HepG2 (cell line): Measurements from ENCODE around the gene RMI2. TPM values are rescaled to one million over a fixed set of nuclear protein-coding genes. Genes with fewer than 3 reads are reported as not detected.

Experiments used
- HNRNPUL1 ChIP-seq: fragments of 200-400 bp; formaldehyde crosslinking; IDR thresholded peaks from 2 replicates; pipeline ENCODE4 v1.6.1; 2017; ENCODE audit warnings: low read depth, mild to moderate bottlenecking, low read length, moderate library complexity
- HOXA9 ChIP-seq: sonication (generic); formaldehyde crosslinking; IDR thresholded peaks from 2 replicates; pipeline ENCODE4 v1.8.1; 2022; ENCODE audit warnings: missing genetic modification reagents, mild to moderate bottlenecking, moderate library complexity, borderline replicate concordance
- KLF6 ChIP-seq: IDR thresholded peaks from 2 replicates; pipeline ENCODE4 v1.8.0; 2016; ENCODE audit warnings: missing biosample characterization, missing genetic modification reagents
- MLXIP ChIP-seq: sonication (generic); formaldehyde crosslinking; IDR thresholded peaks from 2 replicates; pipeline ENCODE4 v1.9.0; 2021; ENCODE audit warnings: missing genetic modification reagents, borderline replicate concordance
- MXD4 ChIP-seq: IDR thresholded peaks from 2 replicates; pipeline ENCODE4 v1.6.1; 2016; ENCODE audit warnings: mild to moderate bottlenecking, missing biosample characterization, missing genetic modification reagents
- NR2F1 ChIP-seq, 2 experiments: fragments of 450-650 bp in 1 of 2; formaldehyde crosslinking in 1 of 2; IDR thresholded peaks; 2 replicates each; pipeline versions ENCODE4 v1.5.0 to v1.6.1; 2016 to 2020; ENCODE audit warnings: mild to moderate bottlenecking in 1 of 2, missing compliant biosample characterization in 1 of 2, missing genetic modification reagents in 1 of 2, moderate library complexity in 1 of 2
- PLRG1 ChIP-seq: fragments of 450-650 bp; conservative IDR thresholded peaks from 2 replicates; pipeline ENCODE4 v1.6.1; 2016
- ZBTB38 ChIP-seq: sonication (generic); formaldehyde crosslinking; IDR thresholded peaks from 2 replicates; pipeline ENCODE4 v1.5.1; 2020; ENCODE audit warnings: mild to moderate bottlenecking, missing genetic modification reagents
- ZNF263 ChIP-seq: sonication (generic); formaldehyde crosslinking; IDR thresholded peaks from 2 replicates; pipeline ENCODE4 v1.4.0; 2020; ENCODE audit warnings: missing genetic modification reagents
- ZNF432 ChIP-seq: sonication (generic); formaldehyde crosslinking; IDR thresholded peaks from 2 replicates; pipeline ENCODE4 v1.5.0; 2020; ENCODE audit warnings: missing genetic modification reagents, mild to moderate bottlenecking, borderline replicate concordance
- ZNF547 ChIP-seq: sonication (generic); formaldehyde crosslinking; IDR thresholded peaks from 2 replicates; pipeline ENCODE4 v1.5.1; 2020; ENCODE audit warnings: mild to moderate bottlenecking, missing genetic modification reagents
- ZNF552 ChIP-seq: sonication (generic); formaldehyde crosslinking; IDR thresholded peaks from 2 replicates; pipeline ENCODE4 v1.9.0; 2022; ENCODE audit warnings: missing genetic modification reagents, mild to moderate bottlenecking, borderline replicate concordance
- ZNF746 ChIP-seq: sonication (generic); formaldehyde crosslinking; IDR thresholded peaks from 2 replicates; pipeline ENCODE4 v1.8.0; 2022; ENCODE audit warnings: mild to moderate bottlenecking, missing genetic modification reagents
- ZNF770 ChIP-seq: sonication (generic); formaldehyde crosslinking; IDR thresholded peaks from 2 replicates; pipeline ENCODE4 v1.5.0; 2020; ENCODE audit warnings: mild to moderate bottlenecking, missing genetic modification reagents
- ZNF780A ChIP-seq: sonication (generic); formaldehyde crosslinking; IDR thresholded peaks from 2 replicates; pipeline ENCODE4 v1.8.0; 2022; ENCODE audit warnings: mild to moderate bottlenecking, missing genetic modification reagents, moderate library complexity
- ZSCAN31 ChIP-seq: sonication (generic); formaldehyde crosslinking; IDR thresholded peaks from 2 replicates; pipeline ENCODE4 v1.5.0; 2020; ENCODE audit warnings: low read depth, mild to moderate bottlenecking, missing genetic modification reagents
- polyA plus RNA-seq, 8 experiments: library from polyadenylated mRNA; depleted of rRNA in 3 of 8; stranded (reverse) in 7 of 8; unstranded in 1 of 8; fragments of >200 nt; fragmentation: Illumina TruSeq in 4 of 8; extraction: Trizol in 4 of 8; gene quantifications; 2 replicates each; pipeline versions ENCODE4 v1.2.1 to v1.2.3, GENCODE V29; 2011 to 2016; ENCODE audit warnings: low read depth in 4 of 8, missing spikeins in 1 of 8, mixed read lengths in 1 of 8; ENCODE audit not compliant: insufficient read depth in 1 of 8
- total RNA-seq, 5 experiments: library from RNA; depleted of rRNA; stranded (reverse); fragments of >200 nt; fragmentation: Illumina TruSeq; extraction: Trizol; gene quantifications; 2 replicates each; pipeline ENCODE4 v1.2.3, GENCODE V29; 2016; ENCODE audit warnings: low read depth in 1 of 5
- TF ChIP-seq, protein P1 (sequence below): sonication (generic); formaldehyde crosslinking; IDR thresholded peaks from 2 replicates; pipeline ENCODE4 v1.4.0; 2020; ENCODE audit warnings: missing genetic modification reagents, borderline replicate concordance
- TF ChIP-seq, protein P2 (sequence below): sonication (generic); formaldehyde crosslinking; IDR thresholded peaks from 2 replicates; pipeline ENCODE4 v1.8.0; 2022; ENCODE audit warnings: mild to moderate bottlenecking, missing genetic modification reagents

The RMI2 gene
- total and polyA plus RNA-seq, 2 of the 13 experiments (the other 11 are each of a cell fraction or from before 2014, with no cell fraction given) = 24.5 to 55.7 TPM

GRCh38 chr16:11356573-11357331 lies 11.5 kb downstream of the RMI2 start (continued):
- TF ChIP-seq, protein P1, sequence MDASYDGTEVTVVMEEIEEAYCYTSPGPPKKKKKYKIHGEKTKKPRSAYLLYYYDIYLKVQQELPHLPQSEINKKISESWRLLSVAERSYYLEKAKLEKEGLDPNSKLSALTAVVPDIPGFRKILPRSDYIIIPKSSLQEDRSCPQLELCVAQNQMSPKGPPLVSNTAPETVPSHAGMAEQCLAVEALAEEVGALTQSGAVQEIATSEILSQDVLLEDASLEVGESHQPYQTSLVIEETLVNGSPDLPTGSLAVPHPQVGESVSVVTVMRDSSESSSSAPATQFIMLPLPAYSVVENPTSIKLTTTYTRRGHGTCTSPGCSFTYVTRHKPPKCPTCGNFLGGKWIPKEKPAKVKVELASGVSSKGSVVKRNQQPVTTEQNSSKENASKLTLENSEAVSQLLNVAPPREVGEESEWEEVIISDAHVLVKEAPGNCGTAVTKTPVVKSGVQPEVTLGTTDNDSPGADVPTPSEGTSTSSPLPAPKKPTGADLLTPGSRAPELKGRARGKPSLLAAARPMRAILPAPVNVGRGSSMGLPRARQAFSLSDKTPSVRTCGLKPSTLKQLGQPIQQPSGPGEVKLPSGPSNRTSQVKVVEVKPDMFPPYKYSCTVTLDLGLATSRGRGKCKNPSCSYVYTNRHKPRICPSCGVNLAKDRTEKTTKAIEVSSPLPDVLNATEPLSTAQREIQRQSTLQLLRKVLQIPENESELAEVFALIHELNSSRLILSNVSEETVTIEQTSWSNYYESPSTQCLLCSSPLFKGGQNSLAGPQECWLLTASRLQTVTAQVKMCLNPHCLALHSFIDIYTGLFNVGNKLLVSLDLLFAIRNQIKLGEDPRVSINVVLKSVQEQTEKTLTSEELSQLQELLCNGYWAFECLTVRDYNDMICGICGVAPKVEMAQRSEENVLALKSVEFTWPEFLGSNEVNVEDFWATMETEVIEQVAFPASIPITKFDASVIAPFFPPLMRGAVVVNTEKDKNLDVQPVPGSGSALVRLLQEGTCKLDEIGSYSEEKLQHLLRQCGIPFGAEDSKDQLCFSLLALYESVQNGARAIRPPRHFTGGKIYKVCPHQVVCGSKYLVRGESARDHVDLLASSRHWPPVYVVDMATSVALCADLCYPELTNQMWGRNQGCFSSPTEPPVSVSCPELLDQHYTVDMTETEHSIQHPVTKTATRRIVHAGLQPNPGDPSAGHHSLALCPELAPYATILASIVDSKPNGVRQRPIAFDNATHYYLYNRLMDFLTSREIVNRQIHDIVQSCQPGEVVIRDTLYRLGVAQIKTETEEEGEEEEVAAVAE (CRISPR knock-in tag) = no peak
- 0 out of 2 replicates have a peak, but pooled peaks have one; percentile 22 for TF ChIP-seq MXD4 (CRISPR knock-in tag)
- no peak for TF ChIP-seq ZNF780A (CRISPR knock-in tag)
- TF ChIP-seq ZNF770 (CRISPR knock-in tag) = peak; percentile 72
- TF ChIP-seq, protein P2, sequence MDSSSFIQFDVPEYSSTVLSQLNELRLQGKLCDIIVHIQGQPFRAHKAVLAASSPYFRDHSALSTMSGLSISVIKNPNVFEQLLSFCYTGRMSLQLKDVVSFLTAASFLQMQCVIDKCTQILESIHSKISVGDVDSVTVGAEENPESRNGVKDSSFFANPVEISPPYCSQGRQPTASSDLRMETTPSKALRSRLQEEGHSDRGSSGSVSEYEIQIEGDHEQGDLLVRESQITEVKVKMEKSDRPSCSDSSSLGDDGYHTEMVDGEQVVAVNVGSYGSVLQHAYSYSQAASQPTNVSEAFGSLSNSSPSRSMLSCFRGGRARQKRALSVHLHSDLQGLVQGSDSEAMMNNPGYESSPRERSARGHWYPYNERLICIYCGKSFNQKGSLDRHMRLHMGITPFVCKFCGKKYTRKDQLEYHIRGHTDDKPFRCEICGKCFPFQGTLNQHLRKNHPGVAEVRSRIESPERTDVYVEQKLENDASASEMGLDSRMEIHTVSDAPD (CRISPR knock-in tag) = no peak
- TF ChIP-seq HOXA9 (CRISPR knock-in tag) = no peak
- TF ChIP-seq ZNF432 (CRISPR knock-in tag) = no peak
- 0 out of 2 replicates have a peak, but pooled peaks have one; percentile 49 for TF ChIP-seq ZSCAN31 (CRISPR knock-in tag)
- no peak for TF ChIP-seq ZNF746
- no peak for TF ChIP-seq ZNF552
- TF ChIP-seq PLRG1 = no peak
- TF ChIP-seq ZNF547 (CRISPR knock-in tag) = 0 out of 2 replicates have a peak, but pooled peaks have one; percentile 40
- TF ChIP-seq HNRNPUL1 = no peak
- peak in 1 of 2 experiments; percentile 55; a peak in 2 of 4 replicates for TF ChIP-seq NR2F1 (CRISPR knock-in tag; IDR thresholded peaks at IDR 0.05)
- peak; percentile 84 for TF ChIP-seq ZBTB38 (CRISPR knock-in tag)
- peak; percentile 73; the same call in 1 of the 2 replicates for TF ChIP-seq ZNF263 (CRISPR knock-in tag)
- peak; percentile 31; the same call in 1 of the 2 replicates for TF ChIP-seq KLF6 (CRISPR knock-in tag)
- no peak for TF ChIP-seq MLXIP
